Muscle of arm (tissue), 12 donors: Measurements from ENCODE around the gene R3HDM4. TPM values are rescaled to one million over a fixed set of nuclear protein-coding genes. Genes with fewer than 3 reads are reported as not detected.
A peak's percentile ranks its signal among the peaks of the same experiment; 100 is the strongest.
"Not testable (repeated sequence)": the region's sequence is repeated elsewhere in the genome, so short reads cannot be mapped to it uniquely, and the experiment has no call there.

Source experiments
- DNase-seq: peaks from one replicate; pipeline ENCODE4 v3.0.0-alpha.2; 2013
- polyA plus RNA-seq, 12 donors: library from polyadenylated mRNA; unstranded; fragments of 120-200 nt; gene quantifications; one replicate each; pipeline ENCODE4 v1.2.1, GENCODE V29; 2013; ENCODE audit not compliant: insufficient read length in 12 of 12

The R3HDM4 gene
- polyA plus RNA-seq, 12 donors = 21.0 to 60.9 (median 27.3) TPM; not detected in 1

DNA sequence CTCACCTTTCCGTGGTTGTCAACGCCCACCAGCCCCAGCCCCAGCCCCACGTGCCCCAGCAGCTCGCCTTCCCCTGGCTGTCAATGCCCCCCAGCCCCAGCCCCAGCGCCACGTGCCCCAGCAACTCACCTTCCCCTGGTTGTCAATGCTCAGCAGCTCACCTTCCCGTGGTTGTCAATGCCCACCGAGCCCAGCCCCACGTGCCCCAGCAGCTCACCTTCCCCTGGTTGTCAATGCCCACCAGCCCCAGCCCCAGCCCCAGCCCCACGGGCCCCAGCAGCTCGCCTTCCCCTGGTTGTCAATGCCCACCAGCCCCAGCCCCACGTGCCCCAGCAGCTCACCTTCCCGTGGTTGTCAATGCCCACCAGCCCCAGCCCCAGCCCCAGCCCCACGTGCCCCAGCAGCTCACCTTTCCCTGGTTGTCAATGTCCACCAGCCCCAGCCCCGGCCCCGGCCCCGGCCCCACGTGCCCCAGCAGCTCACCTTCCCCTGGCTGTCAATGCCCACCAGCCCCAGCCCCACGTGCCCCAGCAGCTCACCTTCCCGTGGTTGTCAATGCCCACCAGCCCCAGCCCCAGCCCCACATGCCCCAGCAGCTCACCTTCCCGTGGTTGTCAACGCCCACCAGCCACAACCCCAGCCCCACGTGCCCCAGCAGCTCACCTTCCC, 34.9 kb downstream of the R3HDM4 start:
- DNase-seq = not testable (repeated sequence)

- no peak for DNase-seq
These were observed 36.2 kb downstream of the R3HDM4 start for GRCh38 chr19:876780-877314.

GRCh38 chr19:876089-876488, 36.9 kb downstream of the R3HDM4 start:
- DNase-seq = no peak

DNA sequence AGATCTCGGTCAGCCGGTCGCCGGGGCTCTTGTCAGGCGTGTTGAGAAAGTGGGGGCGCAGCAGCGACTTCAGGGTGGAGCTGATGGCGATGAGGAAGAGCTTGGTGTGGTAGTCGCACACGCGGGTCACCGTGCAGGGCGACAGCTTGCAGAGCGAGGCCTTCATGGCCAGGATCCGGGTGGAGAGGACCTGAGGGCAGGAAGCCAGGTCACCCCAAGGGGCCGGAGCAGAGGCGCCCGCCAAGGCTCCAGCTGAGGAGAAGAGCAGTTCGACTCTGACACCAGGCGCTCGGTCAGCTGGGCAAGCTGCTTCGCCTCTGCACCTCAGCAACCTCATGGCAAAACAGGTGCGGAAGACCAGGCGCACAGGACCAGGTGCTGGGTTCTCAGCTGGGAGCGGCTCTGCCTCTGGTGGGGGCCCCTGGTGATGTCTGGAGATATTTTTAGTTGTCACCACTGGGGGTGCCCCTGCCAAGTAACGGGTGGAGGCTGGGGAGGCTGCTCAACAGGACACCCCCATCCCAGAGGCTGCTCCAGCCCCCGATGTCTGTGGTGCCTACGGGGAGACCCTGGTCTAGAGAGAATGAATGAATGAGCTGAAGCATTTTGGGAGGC, 37.6 kb downstream of the R3HDM4 start:
- no peak for DNase-seq

- no peak for DNase-seq
These were observed 39.4 kb downstream of the R3HDM4 start for GRCh38 chr19:873561-874041.

DNA sequence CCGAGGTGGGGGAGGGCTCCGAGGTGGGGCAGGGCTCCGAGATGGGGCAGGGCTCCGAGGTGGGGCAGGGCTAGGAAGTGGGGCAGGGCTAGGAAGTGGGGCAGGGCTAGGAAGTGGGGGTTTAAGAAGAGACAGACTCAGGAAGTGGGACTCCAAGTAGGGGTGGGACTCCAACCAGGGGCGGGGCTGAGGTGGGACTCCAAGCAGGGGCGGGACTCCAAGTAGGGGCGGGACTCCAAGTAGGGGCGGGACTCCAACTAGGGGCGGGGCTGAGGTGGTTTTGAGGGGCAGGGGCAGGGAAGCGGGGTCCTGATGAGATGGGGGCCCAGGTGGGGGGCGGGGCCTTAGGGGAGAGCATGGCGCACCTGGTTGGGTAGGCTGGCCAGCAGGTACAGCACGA, 39.9 kb downstream of the R3HDM4 start:
- no peak for DNase-seq

GRCh38 chr19:872266-872951, 40.6 kb downstream of the R3HDM4 start:
- no peak for DNase-seq

- DNase-seq = no peak
These were observed 41.4 kb downstream of the R3HDM4 start for GRCh38 chr19:871446-872265.

- DNase-seq = no peak
These were observed 42.0 kb downstream of the R3HDM4 start for GRCh38 chr19:870963-871401.

DNA sequence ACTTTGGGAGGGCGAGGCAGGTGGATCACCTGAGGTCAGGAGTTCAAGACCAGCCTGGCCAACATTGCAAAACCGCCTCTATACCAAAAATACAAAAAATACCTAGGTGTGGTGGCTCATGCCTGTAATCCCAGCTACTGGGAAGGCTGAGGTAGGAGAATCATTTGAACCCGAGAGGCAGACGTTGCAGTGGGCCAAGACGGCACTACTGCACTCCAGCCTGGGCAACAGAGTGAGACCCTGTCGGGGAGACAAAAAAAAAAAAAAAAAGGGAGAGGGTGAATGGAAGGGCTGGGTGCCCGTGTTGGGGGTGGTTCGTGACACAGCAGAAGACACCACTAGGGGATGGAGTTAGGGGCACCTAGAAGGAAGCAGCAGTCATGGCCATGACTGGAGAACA, 42.7 kb downstream of the R3HDM4 start:
- no peak for DNase-seq

DNA sequence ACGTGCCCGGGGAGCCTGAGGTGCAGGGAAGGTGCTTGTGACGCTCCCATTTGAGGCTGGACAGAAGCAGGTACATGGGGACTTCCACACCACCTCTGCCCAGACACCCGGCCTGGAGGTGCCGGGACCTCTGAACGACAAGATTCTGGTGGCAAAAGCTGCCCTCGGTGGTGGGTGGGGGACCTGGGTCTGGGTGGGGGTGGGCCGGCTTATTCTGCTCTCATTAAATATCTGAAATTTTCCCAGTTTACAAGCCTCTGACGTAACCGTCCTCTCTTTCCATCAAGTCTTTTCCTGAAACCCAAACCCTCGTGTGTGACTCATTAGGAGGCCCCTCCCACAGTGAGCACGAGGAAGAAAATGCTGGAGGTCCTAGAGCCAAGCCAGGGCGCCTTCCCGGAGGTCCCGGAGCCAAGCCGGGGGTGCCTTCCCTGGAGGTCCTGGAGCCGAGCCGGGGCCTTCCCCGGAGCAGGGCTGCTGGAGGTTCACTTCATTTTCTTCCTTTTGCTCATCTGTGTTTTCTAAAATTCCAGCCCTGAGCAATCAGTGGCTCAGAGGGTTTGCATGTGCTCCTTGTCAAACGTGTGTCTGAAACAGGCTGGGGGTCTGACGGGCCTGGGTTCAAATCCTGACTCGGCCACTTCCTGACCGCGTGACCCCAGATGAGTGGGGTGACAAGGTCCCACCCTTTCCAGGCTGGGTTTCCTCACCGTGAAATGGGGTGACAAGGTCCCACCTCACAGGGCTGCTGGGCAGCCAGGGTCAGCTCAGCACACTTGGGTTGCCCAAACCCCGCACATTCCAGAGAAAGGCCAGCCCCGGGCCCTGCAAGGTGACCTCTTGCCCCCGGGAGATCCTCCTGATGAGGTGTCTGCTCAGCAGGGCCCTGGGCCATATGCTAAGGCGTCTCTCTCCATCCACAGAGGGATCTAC, 43.5 kb downstream of the R3HDM4 start:
- DNase-seq = peak; percentile 53

GRCh38 chr19:868458-869244, 44.4 kb downstream of the R3HDM4 start:
- DNase-seq = no peak

DNA sequence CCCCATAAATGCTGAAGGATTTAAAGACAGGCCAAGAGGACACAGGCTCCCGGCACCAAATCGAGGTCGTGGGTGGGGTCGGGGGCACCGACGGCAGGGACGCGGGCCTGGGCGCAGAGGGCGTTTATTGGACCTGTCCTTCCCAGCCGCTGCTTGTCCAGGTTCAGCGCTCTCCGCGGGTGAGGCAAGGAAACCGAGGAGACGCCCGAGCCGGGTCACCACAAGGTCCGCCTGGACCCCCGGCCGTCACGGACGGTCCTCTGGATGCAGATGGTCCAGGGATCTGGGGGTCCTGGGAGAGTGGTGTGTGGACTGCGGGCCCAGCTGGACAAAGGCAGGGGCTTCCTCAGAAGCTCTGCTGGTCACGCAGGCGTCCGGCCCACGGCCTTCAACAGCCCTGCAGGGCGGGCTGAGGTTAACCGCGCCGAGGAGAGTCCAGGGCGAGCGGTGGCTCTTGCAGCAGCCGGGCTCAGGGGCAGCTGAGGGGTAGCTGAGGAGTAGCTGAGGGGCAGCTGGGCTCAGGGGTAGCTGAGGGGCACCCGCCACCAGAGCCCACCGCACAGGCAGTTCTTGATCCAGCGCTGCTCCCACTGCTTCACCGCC, 45.1 kb downstream of the R3HDM4 start:
- DNase-seq = no peak

DNA sequence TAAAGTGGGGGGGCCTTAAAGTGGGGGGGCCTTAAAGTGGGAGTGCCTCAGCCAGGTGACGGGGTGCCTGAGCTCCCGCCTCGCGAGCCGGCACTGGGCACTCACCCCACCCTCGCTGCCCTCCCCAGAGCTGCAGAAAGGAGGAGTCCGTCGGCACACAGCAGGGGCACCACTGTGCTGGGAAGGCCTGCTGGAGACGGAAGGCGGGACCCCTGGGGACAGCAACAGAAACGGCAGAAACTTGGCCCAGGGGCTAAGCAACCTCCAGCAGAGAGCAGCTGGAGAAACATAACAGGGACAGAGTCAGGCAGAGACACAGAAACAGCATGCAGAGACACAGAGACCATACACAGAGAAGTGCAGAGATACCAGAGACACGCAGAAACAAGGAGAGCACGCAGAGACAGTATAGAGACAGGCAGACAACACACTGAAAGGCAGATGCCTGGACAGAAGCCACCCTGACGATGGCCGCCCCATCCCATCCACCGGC, 45.7 kb downstream of the R3HDM4 start:
- DNase-seq = no peak

- DNase-seq = no peak
These were observed 46.2 kb downstream of the R3HDM4 start for GRCh38 chr19:866769-867300.

GRCh38 chr19:863315-863620, 49.8 kb downstream of the R3HDM4 start:
- DNase-seq = no peak

DNA sequence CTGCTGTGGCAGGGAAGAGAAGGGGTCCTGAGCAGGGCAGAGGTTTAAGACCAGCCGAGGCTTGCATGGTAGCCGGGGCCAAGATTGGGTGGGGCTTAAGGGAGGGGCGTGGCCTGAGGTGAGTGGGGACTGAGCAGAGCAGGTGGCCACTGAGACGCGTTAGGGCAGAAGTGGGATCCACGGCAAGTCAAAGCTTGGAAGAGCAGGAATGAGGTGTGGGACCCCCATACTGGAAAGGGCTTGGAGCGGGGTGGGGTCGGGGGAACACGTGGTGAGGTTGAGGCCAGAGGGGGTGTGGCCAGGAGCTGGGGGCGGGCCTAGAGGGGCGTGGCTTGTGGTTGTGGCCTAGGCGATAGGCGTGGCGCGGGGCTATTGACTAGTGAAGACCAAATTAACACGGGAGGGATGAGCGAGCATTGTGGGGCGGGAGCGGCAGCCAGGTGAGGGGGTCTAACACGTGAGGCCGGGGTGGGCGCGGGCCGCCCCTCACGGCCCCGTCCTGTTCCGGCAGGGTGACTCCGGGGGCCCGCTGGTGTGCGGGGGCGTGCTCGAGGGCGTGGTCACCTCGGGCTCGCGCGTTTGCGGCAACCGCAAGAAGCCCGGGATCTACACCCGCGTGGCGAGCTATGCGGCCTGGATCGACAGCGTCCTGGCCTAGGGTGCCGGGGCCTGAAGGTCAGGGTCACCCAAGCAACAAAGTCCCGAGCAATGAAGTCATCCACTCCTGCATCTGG, 50.3 kb downstream of the R3HDM4 start:
- no peak for DNase-seq
